Muscle layer of colon (tissue), 2 donors: Measurements from ENCODE around the gene ELP5.
A peak's percentile ranks its signal among the peaks of the same experiment; 100 is the strongest.

ENCODE experiments used
- H3K27ac ChIP-seq: one replicate; pipeline ENCODE4 v1.7.0; 2013; ENCODE audit warnings: low read depth, mild to moderate bottlenecking, low read length, moderate library complexity
- H3K27me3 ChIP-seq, 2 donors: one replicate each; pipeline ENCODE4 v1.7.0; 2013; ENCODE audit warnings: low read length in 2 of 2, mild to moderate bottlenecking in 2 of 2; ENCODE audit not compliant: insufficient read depth in 2 of 2, control insufficient read depth in 1 of 2
- H3K36me3 ChIP-seq: one replicate; pipeline ENCODE4 v1.7.0; 2013; ENCODE audit warnings: mild to moderate bottlenecking, low read length; ENCODE audit not compliant: insufficient read depth
- H3K4me1 ChIP-seq: one replicate; pipeline ENCODE4 v1.7.0; 2013; ENCODE audit warnings: mild to moderate bottlenecking, low read length; ENCODE audit not compliant: insufficient read depth
- H3K4me3 ChIP-seq, 2 donors: one replicate each; pipeline ENCODE4 v1.7.0; 2013; ENCODE audit warnings: low read length in 2 of 2, low read depth in 1 of 2, mild to moderate bottlenecking in 1 of 2, moderate library complexity in 1 of 2
- H3K9ac ChIP-seq: one replicate; pipeline ENCODE4 v1.7.0; 2013; ENCODE audit warnings: low read length
- H3K9me3 ChIP-seq: one replicate; pipeline ENCODE4 v1.7.0; 2013; ENCODE audit warnings: mild to moderate bottlenecking, low read length
- donor health status: abdominal sarcoma.
- donor health status: Adenocarcinoma of cecum.

ELP5 gene

GRCh38 chr17:7295230-7296180, 43.5 kb downstream of the ELP5 start:
- Histone ChIP-seq H3K4me3 (peak overlapping the region in 1 of 2 donors; percentile 36), H3K4me1 (peaks cover 51% of the 10 kb centered on the region), H3K27me3 (peaks cover 0 to 15% of the 10 kb centered on the region in 2 donors), H3K36me3 (no peaks in the 10 kb centered on the region), H3K9me3 (no peaks in the 10 kb centered on the region), H3K9ac (no peak overlapping the region), H3K27ac (peak overlapping the region; percentile 73)

- Histone ChIP-seq H3K9ac (no peak overlapping the region), H3K27ac (peak overlapping the region; percentile 73), H3K27me3 (peaks cover 0 to 15% of the 10 kb centered on the region in 2 donors), H3K9me3 (no peaks in the 10 kb centered on the region), H3K4me3 (peak overlapping the region in 1 of 2 donors; percentile 41), H3K36me3 (no peaks in the 10 kb centered on the region), H3K4me1 (peaks cover 43% of the 10 kb centered on the region)
Measured at GRCh38 chr17:7296189-7296861, 44.3 kb downstream of the ELP5 start.

GRCh38 chr17:7304179-7304578, 52.2 kb downstream of the ELP5 start:
- H3K9me3 ChIP-seq: no peaks in the 10 kb centered on the region
- H3K9ac ChIP-seq: no peak overlapping the region
- no peak overlapping the region for H3K27ac ChIP-seq
- no peaks in the 10 kb centered on the region for H3K27me3 ChIP-seq
- no peaks in the 10 kb centered on the region for H3K36me3 ChIP-seq
- H3K4me1 ChIP-seq: peaks cover 4% of the 10 kb centered on the region
- no peak overlapping the region for H3K4me3 ChIP-seq

GRCh38 chr17:7306911-7307685, 55.1 kb downstream of the ELP5 start, which contains the start of gene EIF5A:
Gene EIF5A (plus strand): TSS chr17:7307628. CDS start chr17:7309636, 2,008 bp downstream.
- Histone ChIP-seq H3K4me1 (peaks cover 18% of the 10 kb centered on the region), H3K36me3 (peaks cover 27% of the 10 kb centered on the region), H3K4me3 (peak within 1 kb of the TSS; percentile 59 to 93), H3K9ac (peak within 1 kb of the TSS; percentile 91), H3K27me3 (no peaks in the 10 kb centered on the region), H3K27ac (peak within 1 kb of the TSS; percentile 96), H3K9me3 (no peaks in the 10 kb centered on the region)

- Histone ChIP-seq H3K9me3 (no peaks in the 10 kb centered on the region), H3K4me1 (peaks cover 26% of the 10 kb centered on the region), H3K27me3 (no peaks in the 10 kb centered on the region), H3K9ac (peak overlapping the region; percentile 91), H3K27ac (peak overlapping the region; percentile 96), H3K4me3 (peak overlapping the region; percentile 59 to 93), H3K36me3 (peaks cover 35% of the 10 kb centered on the region)
Measured at GRCh38 chr17:7307686-7308624, 55.9 kb downstream of the ELP5 start.

- H3K4me1 ChIP-seq: peaks cover 35% of the 10 kb centered on the region
- peak overlapping the region; percentile 91 for H3K9ac ChIP-seq
- H3K27me3 ChIP-seq: no peaks in the 10 kb centered on the region
- peak overlapping the region; percentile 96 for H3K27ac ChIP-seq
- no peaks in the 10 kb centered on the region for H3K9me3 ChIP-seq
- H3K36me3 ChIP-seq: peaks cover 44% of the 10 kb centered on the region
- peak overlapping the region; percentile 59 to 93 for H3K4me3 ChIP-seq
Measured at GRCh38 chr17:7308625-7309433, 56.8 kb downstream of the ELP5 start.
